H54 (cell line): Measurements from ENCODE around the gene ACTMAP.
"Not testable (repeated sequence)": the region's sequence is repeated elsewhere in the genome, so short reads cannot be mapped to it uniquely, and the experiment has no call there.

Source experiments
- DNase-seq: peaks from one replicate; pipeline ENCODE4 v3.0.0; 2011; ENCODE audit warnings: low spot score, mixed read lengths; ENCODE audit not compliant: insufficient read length
- FAIRE-seq: peaks from 3 replicates; lab custom pipeline; 2011; peaks lifted over from hg19 to GRCh38; lab: Jason Lieb, UNC
- POLR2A ChIP-seq: IDR thresholded peaks from 2 replicates; pipeline ENCODE4 v1.6.1; 2011; ENCODE audit warnings: low read depth, mild to moderate bottlenecking, low read length

Gene ACTMAP, protein sequence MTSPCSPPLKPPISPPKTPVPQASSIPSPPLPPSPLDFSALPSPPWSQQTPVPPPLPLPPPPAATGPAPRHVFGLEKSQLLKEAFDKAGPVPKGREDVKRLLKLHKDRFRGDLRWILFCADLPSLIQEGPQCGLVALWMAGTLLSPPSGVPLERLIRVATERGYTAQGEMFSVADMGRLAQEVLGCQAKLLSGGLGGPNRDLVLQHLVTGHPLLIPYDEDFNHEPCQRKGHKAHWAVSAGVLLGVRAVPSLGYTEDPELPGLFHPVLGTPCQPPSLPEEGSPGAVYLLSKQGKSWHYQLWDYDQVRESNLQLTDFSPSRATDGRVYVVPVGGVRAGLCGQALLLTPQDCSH

GRCh38 chr19:40750058-40750873 lies at the start of gene ACTMAP:
Gene ACTMAP, minus strand, starts transcription at chr19:40750477. Its CDS starts 674 bp downstream, at chr19:40749803.
- FAIRE-seq (peak; percentile 89), DNase-seq (peak; percentile 99)
- TF ChIP-seq POLR2A = peak; percentile 31; the same call in 1 of the 2 replicates

DNA sequence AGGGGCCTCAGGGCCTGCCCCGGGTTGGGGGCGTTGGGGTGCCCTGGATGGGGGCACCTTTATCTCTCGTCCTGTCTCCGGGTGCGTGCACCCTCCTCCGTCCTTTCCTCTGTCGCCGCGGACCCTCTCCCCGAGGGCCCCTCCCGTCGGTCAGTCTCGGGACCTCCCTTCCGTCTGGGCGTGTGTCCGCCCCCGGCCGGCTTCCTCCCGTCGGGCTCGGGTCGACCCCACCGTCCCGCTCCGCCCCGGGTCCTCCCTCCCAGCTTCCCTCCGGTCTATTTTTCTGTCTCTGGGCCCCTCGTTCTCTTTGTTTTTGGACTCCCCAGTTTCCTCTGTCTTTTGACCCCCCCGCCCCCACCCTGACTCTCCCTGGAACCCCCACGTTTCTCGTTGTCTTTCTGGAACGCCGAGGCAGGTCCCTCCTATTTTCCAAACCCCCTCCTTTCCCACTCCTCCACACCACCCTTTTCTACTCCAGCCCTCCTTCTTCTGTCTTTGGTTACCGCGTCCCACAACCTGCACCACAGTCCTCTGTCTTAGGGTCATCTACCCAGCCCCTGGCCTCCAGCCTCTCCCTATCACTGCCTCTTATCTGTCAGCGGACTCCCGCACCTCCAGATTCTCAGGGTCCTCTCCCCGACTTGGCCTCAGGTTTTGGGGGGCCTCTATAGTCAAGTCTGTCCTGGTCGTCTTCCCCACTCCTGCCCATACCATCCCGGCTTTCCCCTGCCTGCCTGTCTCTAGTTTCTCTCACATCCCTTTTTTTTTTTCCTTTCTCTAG lies 49.5 kb upstream of the ACTMAP start:
- FAIRE-seq = no peak
- peak; percentile 35 for DNase-seq
- no peak for TF ChIP-seq POLR2A

- DNase-seq = peak; percentile 97
- peak; percentile 77 for TF ChIP-seq POLR2A
- peak; percentile 60 for FAIRE-seq
These were observed 48.6 kb upstream of the ACTMAP start, which contains the start of gene EGLN2 for GRCh38 chr19:40798683-40799557. Gene EGLN2, plus strand, starts transcription at chr19:40799191. Its CDS starts 1,382 bp downstream, at chr19:40800573.

- FAIRE-seq = no peak
- DNase-seq = peak; percentile 71
- no peak for TF ChIP-seq POLR2A
These were observed 47.8 kb upstream of the ACTMAP start for GRCh38 chr19:40797963-40798682.

DNA sequence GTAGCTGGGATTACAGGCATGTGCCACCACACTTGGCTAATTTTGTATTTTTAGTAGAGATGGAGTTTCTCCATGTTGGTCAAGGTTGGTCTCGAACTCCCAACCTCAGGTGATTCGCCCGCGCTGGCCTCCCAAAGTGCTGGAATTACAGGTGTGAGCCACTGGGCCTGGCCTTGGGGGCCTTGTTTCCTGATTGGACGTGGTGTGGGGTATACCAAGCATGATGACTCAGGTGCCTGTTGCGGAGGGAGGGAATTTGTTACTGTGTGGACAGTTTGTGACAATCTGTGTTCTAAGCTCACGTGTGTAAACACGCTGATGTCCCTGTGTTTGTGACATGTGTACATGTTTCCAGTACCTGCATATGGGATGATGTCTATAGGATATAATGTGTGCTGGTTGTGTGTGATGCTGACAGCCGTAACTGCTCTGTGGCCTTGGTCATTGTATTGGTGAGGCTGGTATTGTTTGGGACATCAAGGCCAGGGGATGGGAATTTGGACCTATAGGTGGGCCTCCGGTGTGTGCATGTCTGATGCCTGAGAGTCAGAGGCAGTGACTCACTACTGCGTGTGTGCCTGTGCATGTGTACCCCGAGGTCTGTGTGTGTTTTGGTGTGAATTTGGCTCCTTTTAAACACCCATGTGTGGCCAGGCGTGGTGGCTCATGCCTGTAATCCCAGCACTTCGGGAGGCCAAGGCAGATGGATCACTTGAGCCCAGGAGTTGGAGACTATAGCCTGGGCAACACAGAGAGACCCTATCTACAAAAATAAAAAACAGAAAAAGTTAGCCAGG lies 47.1 kb upstream of the ACTMAP start:
- TF ChIP-seq POLR2A = no peak
- FAIRE-seq = no peak
- DNase-seq = no peak

GRCh38 chr19:40791996-40792395 lies 41.7 kb upstream of the ACTMAP start:
- TF ChIP-seq POLR2A = no peak
- FAIRE-seq = no peak

DNA sequence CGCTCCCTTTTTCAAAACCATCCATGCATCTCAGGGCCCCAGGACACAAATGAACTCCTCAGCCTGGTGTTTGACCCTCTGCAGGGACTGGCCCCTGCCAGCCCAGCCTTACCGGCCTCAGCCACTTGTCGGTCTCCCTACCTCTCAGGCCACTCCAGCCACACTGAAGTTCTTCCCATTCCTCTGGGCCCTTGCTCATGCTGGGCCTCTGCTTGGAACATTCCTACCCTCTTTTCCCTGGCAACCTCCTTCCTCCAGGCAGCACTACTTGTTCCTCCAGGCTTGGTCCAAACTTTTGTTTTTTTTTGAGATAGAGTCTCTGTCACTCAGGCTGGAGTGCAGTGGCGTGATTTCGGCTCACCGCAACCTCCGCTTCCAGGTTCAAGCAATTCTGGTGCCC lies 41.1 kb upstream of the ACTMAP start:
- no peak for TF ChIP-seq POLR2A
- FAIRE-seq (no peak), DNase-seq (no peak)

More at GRCh38 chr19:40791996-40792395, 41.7 kb upstream of the ACTMAP start:
- no peak for DNase-seq

GRCh38 chr19:40786060-40787037 lies 36.1 kb upstream of the ACTMAP start:
- no peak for TF ChIP-seq POLR2A
- DNase-seq (no peak), FAIRE-seq (no peak)

DNA sequence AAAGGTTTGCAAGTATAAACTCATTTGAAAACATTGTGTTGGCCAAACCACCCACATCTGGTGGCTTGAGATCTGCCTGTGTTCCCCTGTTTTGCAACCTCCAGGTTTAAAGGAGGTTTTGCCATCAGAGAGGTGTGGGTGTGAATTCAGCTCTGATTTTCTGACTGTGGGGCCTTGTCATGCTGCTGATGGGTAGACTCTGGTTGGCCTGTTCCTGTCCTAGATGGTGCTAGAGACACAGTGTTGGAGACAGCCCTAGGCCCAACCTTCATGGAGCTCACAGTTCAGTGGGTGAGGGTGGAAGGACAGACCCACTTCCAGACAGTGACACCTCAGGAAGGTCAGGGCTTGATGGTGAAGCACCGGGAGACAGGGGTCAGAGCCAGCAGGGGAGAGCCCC lies 35.2 kb upstream of the ACTMAP start:
- TF ChIP-seq POLR2A = no peak
- FAIRE-seq (no peak), DNase-seq (no peak)

DNA sequence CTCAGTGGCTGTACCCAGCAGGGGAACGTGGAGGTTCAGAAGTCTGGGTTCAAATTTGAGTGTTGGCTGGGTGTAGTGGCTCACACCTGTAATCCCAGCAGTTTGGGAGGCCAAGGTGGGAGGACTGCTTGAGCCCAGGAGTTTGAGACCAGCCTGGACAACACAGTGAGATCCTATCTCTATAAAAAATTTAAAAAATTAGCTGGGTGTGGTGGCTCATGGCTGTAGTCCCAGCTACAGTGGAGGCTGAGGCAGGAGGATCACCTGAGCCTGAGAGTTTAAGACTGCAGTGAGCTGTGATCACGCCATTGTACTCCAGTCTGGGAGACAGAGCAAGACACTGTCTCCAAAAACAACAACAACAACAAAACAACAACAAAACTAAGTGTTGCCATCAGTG lies 33.9 kb upstream of the ACTMAP start:
- DNase-seq, FAIRE-seq: not testable (repeated sequence)
